A673 (cell line): ENCODE data around the gene KRT34. TPM values are rescaled to one million over a fixed set of nuclear protein-coding genes. Genes with fewer than 3 reads are reported as not detected.
A peak's percentile ranks its signal among the peaks of the same experiment; 100 is the strongest.

ENCODE experiments used
- BruUV-seq: library from RNA; stranded (reverse); fragments of 400-500 nt; replicated peaks from 2 replicates; lab custom pipeline; 2021; lab: Mats Ljungman, UMichigan
- CTCF ChIA-PET: fragments of 300-600 bp; sonication (Branson Sonifier 250); formaldehyde crosslinking; loops from one replicate; lab custom pipeline; 2022; ENCODE audit warnings: antibody characterized with exemption; lab: Charles Lee
- POLR2A ChIA-PET: fragments of 300-600 bp; sonication (Branson Sonifier 250); formaldehyde crosslinking; loops from one replicate; lab custom pipeline; 2022; ENCODE audit warnings: antibody characterized with exemption; ENCODE audit not compliant: low non-redundant PET; lab: Charles Lee
- DNase-seq: peaks from one replicate; pipeline ENCODE4 v3.0.0-alpha.2; 2015; ENCODE audit warnings: low spot score
- H3K27ac ChIP-seq: fragments of 200-600 bp; sonication (generic); 2 replicates; pipeline ENCODE4 v1.5.1; 2016; ENCODE audit warnings: mixed run types, low read depth, mild to moderate bottlenecking, mixed read lengths, antibody characterized with exemption, low read length; ENCODE audit not compliant: poor library complexity, severe bottlenecking
- H3K27me3 ChIP-seq: fragments of 200-600 bp; sonication (generic); replicated peaks from 2 replicates; pipeline ENCODE4 v1.6.1; 2017; ENCODE audit warnings: mixed run types, low read depth, mild to moderate bottlenecking, mixed read lengths, antibody characterized with exemption, low read length; ENCODE audit not compliant: insufficient read depth, poor library complexity
- H3K36me3 ChIP-seq: fragments of 200-600 bp; sonication (generic); 2 replicates; pipeline ENCODE4 v1.6.1; 2016; ENCODE audit warnings: mixed run types, mild to moderate bottlenecking, mixed read lengths, antibody characterized with exemption, low read length; ENCODE audit not compliant: insufficient read depth, poor library complexity, severe bottlenecking
- H3K4me1 ChIP-seq: fragments of 200-600 bp; sonication (generic); 2 replicates; pipeline ENCODE4 v1.6.1; 2017; ENCODE audit warnings: mixed run types, mild to moderate bottlenecking, mixed read lengths, antibody characterized with exemption, low read length; ENCODE audit not compliant: insufficient read depth, poor library complexity, severe bottlenecking
- H3K4me3 ChIP-seq: fragments of 200-600 bp; sonication (generic); 2 replicates; pipeline ENCODE4 v1.5.1; 2016; ENCODE audit warnings: low read depth, mixed run types, mild to moderate bottlenecking, mixed read lengths, low read length; ENCODE audit not compliant: poor library complexity, severe bottlenecking
- H3K9me3 ChIP-seq: fragments of 200-600 bp; sonication (generic); 2 replicates; pipeline ENCODE4 v1.6.1; 2016; ENCODE audit warnings: mixed run types, low read depth, mild to moderate bottlenecking, mixed read lengths, antibody characterized with exemption, low read length; ENCODE audit not compliant: poor library complexity, severe bottlenecking
- CTCF ChIP-seq: fragments of 300-800, 200-600 bp; sonication (generic); conservative IDR thresholded peaks from 2 replicates; pipeline ENCODE4 v1.5.1; 2017; ENCODE audit warnings: low read depth, mild to moderate bottlenecking, antibody characterized with exemption, low read length, moderate library complexity, mixed read lengths
- EZH2 ChIP-seq: fragments of 200-600 bp; sonication (generic); IDR thresholded peaks from 2 replicates; pipeline ENCODE4 v1.6.1; 2017; ENCODE audit warnings: borderline replicate concordance, low read depth, mild to moderate bottlenecking, mixed read lengths, antibody characterized with exemption, low read length; ENCODE audit not compliant: poor library complexity, severe bottlenecking
- intact Hi-C: fragments of 100-400 bp; cut with micrococcal nuclease; formaldehyde crosslinking; loops from one replicate; pipeline ENCODE4 v1.10.0; 2022; ENCODE audit not compliant: unreplicated experiment
- total RNA-seq: library from RNA; stranded (reverse); gene quantifications from 2 replicates; pipeline ENCODE4 v1.2.3, GENCODE V29; 2021

KRT34 gene
- total RNA-seq, 1 experiment from 2014 or later = not detected

- Histone ChIP-seq H3K9me3 (no peaks in the 10 kb centered on the region), H3K4me3 (no peak overlapping the region), H3K36me3 (no peaks in the 10 kb centered on the region), H3K4me1 (peaks cover 12% of the 10 kb centered on the region), H3K27me3 (no peaks in the 10 kb centered on the region), H3K27ac (no peak overlapping the region)
- no peak for TF ChIP-seq CTCF
- TF ChIP-seq EZH2 = no peak
- DNase-seq = no peak
- no TSS peak for BruUV-seq
- ChIA-PET POLR2A (no interaction called here), CTCF (no interaction called here)
- intact Hi-C loops = no loop called here
Measured at GRCh38 chr17:41338961-41339485, 43.1 kb downstream of the KRT34 start.

- no TSS peak for BruUV-seq
- ChIA-PET POLR2A (no interaction called here), CTCF (no interaction called here)
- intact Hi-C loops = no loop called here
- Histone ChIP-seq H3K4me1 (peaks cover 12% of the 10 kb centered on the region), H3K27me3 (no peaks in the 10 kb centered on the region), H3K9me3 (no peaks in the 10 kb centered on the region), H3K27ac (no peak overlapping the region), H3K4me3 (no peak overlapping the region), H3K36me3 (no peaks in the 10 kb centered on the region)
- TF ChIP-seq CTCF (no peak), EZH2 (no peak)
- DNase-seq = no peak
Measured at GRCh38 chr17:41335747-41336146, 46.4 kb downstream of the KRT34 start.

- BruUV-seq = no TSS peak
- CTCF ChIA-PET = no interaction called here
- POLR2A ChIA-PET = no interaction called here
Measured at GRCh38 chr17:41334385-41335305, 47.5 kb downstream of the KRT34 start.

More at GRCh38 chr17:41334385-41335305, 47.5 kb downstream of the KRT34 start:
- Histone ChIP-seq H3K4me3 (no peak overlapping the region), H3K27me3 (no peaks in the 10 kb centered on the region), H3K27ac (peak overlapping the region; percentile 23), H3K4me1 (peaks cover 1% of the 10 kb centered on the region), H3K36me3 (no peaks in the 10 kb centered on the region), H3K9me3 (no peaks in the 10 kb centered on the region)
- TF ChIP-seq CTCF = no peak
- TF ChIP-seq EZH2 = no peak
- DNase-seq = peak; percentile 4
- intact Hi-C loops = no loop called here
